ENCODE data around the gene OXTR.

GRCh38 chr3:8723612-8724011 is 45.8 kb downstream of the OXTR start:
- TF ChIP-seq CTCF (IDR thresholded peaks at IDR 0.05), result no peak
- no peak for TF ChIP-seq E2F5 (CRISPR knock-in tag; IDR thresholded peaks at IDR 0.05)
- no peak for TF ChIP-seq TP53 (CRISPR knock-in tag; IDR thresholded peaks at IDR 0.05)
- no peak for TF ChIP-seq ZBTB43 (CRISPR knock-in tag; IDR thresholded peaks at IDR 0.05)
- no peak for TF ChIP-seq SP1 (CRISPR knock-in tag; conservative IDR thresholded peaks at IDR 0.05)
- TF ChIP-seq RELA (CRISPR knock-in tag; IDR thresholded peaks at IDR 0.05; ENCODE audit: borderline replicate concordance), result no peak
- no peak for TF ChIP-seq SMAD4 (CRISPR knock-in tag; IDR thresholded peaks at IDR 0.05)
- no peak for TF ChIP-seq ZNF317 (CRISPR knock-in tag; IDR thresholded peaks at IDR 0.05; ENCODE audit: borderline replicate concordance, low read depth)
